T1000 (cell line): ENCODE results near the gene C5orf22.
"Not testable (repeated sequence)": the region's sequence is repeated elsewhere in the genome, so short reads cannot be mapped to it uniquely, and the experiment has no call there.

ENCODE experiments used
- DNase-seq: peaks from one replicate; lab custom pipeline; 2025; ENCODE audit warnings: mixed read lengths; lab: John Stamatoyannopoulos, UW

The C5orf22 gene

GRCh38 chr5:31554552-31554951, 22.5 kb downstream of the C5orf22 start:
- no peak for DNase-seq

- no peak for DNase-seq
Observed at GRCh38 chr5:31556461-31556860, 24.4 kb downstream of the C5orf22 start.

- DNase-seq = no peak
Observed at GRCh38 chr5:31559942-31560341, 27.8 kb downstream of the C5orf22 start.

GRCh38 chr5:31561946-31562345, 29.8 kb downstream of the C5orf22 start:
- no peak for DNase-seq

- no peak for DNase-seq
Observed at GRCh38 chr5:31563216-31563615, 31.1 kb downstream of the C5orf22 start.

- DNase-seq = not testable (repeated sequence)
Observed at GRCh38 chr5:31566362-31566761, 34.3 kb downstream of the C5orf22 start.

- no peak for DNase-seq
Observed at GRCh38 chr5:31568302-31568835, 36.3 kb downstream of the C5orf22 start.

GRCh38 chr5:31569068-31569467, 37.0 kb downstream of the C5orf22 start:
- DNase-seq = no peak

- DNase-seq = no peak
Observed at GRCh38 chr5:31573494-31574142, 41.5 kb downstream of the C5orf22 start.

- no peak for DNase-seq
Observed at GRCh38 chr5:31574772-31575171, 42.7 kb downstream of the C5orf22 start.

- no peak for DNase-seq
Observed at GRCh38 chr5:31577438-31577837, 45.3 kb downstream of the C5orf22 start.

- no peak for DNase-seq
Observed at GRCh38 chr5:31579558-31579957, 47.5 kb downstream of the C5orf22 start.

GRCh38 chr5:31581498-31582099, 49.5 kb downstream of the C5orf22 start:
- no peak for DNase-seq

- DNase-seq = no peak
Observed at GRCh38 chr5:31583129-31583528, 51.0 kb downstream of the C5orf22 start.

- DNase-seq = no peak
Observed at GRCh38 chr5:31585166-31585894, 53.2 kb downstream of the C5orf22 start.

- no peak for DNase-seq
Observed at GRCh38 chr5:31585895-31586270, 53.8 kb downstream of the C5orf22 start.

- no peak for DNase-seq
Observed at GRCh38 chr5:31587546-31587945, 55.4 kb downstream of the C5orf22 start.

GRCh38 chr5:31593665-31594064, 61.6 kb downstream of the C5orf22 start:
- DNase-seq = no peak

GRCh38 chr5:31596354-31596753, 64.3 kb downstream of the C5orf22 start:
- DNase-seq = no peak

- no peak for DNase-seq
Observed at GRCh38 chr5:31598640-31599611, 66.8 kb downstream of the C5orf22 start.

- DNase-seq = not testable (repeated sequence)
Observed at GRCh38 chr5:31602305-31602704, 70.2 kb downstream of the C5orf22 start.

- DNase-seq = no peak
Observed at GRCh38 chr5:31604240-31604639, 72.1 kb downstream of the C5orf22 start.
